Neural crest cell (in vitro differentiated cells): ENCODE data around the gene CYP3A5. TPM values are rescaled to one million over a fixed set of nuclear protein-coding genes. Genes with fewer than 3 reads are reported as not detected.
"Not testable (repeated sequence)": the region's sequence is repeated elsewhere in the genome, so short reads cannot be mapped to it uniquely, and the experiment has no call there.

Source experiments
- DNase-seq: peaks from one replicate; pipeline ENCODE4 v3.0.0; 2021; ENCODE audit warnings: low read depth, mixed read lengths, low spot score
- H3K27ac Mint-ChIP-seq: one replicate; pipeline ENCODE4 v1.8.0; 2021; ENCODE audit warnings: mild to moderate bottlenecking, mixed read lengths; ENCODE audit not compliant: unreplicated experiment
- H3K27me3 Mint-ChIP-seq: 2 replicates; pipeline ENCODE4 v1.8.0; 2021; ENCODE audit warnings: low read depth, mild to moderate bottlenecking, mixed read lengths
- H3K36me3 Mint-ChIP-seq: 2 replicates; pipeline ENCODE4 v1.8.0; 2021; ENCODE audit warnings: low read depth, mild to moderate bottlenecking, mixed read lengths
- H3K4me1 Mint-ChIP-seq: 2 replicates; pipeline ENCODE4 v1.8.0; 2021; ENCODE audit warnings: mixed read lengths
- H3K4me3 Mint-ChIP-seq: one replicate; pipeline ENCODE4 v1.8.0; 2021; ENCODE audit warnings: mild to moderate bottlenecking, mixed read lengths
- H3K9me3 Mint-ChIP-seq: 2 replicates; pipeline ENCODE4 v1.8.0; 2021; ENCODE audit warnings: mixed read lengths
- total RNA-seq: library from RNA; stranded (reverse); gene quantifications from 2 replicates; pipeline ENCODE4 v1.2.1, GENCODE V29; 2021
- TF ChIP-seq, protein P1 (sequence below): fragments of 200-600 bp; sonication (generic); conservative IDR thresholded peaks from 2 replicates; pipeline ENCODE4 v1.5.0; 2021; ENCODE audit warnings: antibody characterized with exemption, mild to moderate bottlenecking

Gene CYP3A5
- total RNA-seq, 1 donor from 2014 or later, result not detected

DNA sequence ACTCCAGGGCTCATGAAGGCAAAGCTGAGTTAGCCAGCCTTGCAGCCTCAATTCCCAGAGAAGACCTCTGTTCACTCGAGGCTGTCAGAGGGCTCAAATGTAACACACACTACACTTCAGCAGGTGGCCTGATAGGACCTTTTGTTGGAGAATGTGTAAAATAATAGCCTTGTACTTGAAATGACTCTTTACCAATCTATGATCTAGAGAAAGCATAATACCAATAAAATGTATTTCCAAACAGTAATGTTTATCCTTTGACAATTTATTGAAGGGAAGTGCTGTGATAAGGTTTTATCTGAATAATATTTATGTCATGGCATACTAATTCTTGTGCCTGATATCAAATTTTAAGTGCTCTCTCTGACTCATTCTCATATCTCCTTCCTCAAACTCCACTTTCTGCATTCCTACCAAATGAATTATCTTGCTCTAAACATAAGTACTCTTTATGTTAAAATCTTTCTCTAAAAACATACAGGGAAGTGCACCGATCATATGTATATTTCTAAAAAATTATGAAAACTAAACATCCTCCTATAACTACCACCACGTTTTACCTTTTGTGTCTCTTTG, 34.3 kb upstream of the CYP3A5 start:
- H3K9me3 Mint-ChIP-seq, result peaks cover 10% of the 10 kb centered on the region

DNA sequence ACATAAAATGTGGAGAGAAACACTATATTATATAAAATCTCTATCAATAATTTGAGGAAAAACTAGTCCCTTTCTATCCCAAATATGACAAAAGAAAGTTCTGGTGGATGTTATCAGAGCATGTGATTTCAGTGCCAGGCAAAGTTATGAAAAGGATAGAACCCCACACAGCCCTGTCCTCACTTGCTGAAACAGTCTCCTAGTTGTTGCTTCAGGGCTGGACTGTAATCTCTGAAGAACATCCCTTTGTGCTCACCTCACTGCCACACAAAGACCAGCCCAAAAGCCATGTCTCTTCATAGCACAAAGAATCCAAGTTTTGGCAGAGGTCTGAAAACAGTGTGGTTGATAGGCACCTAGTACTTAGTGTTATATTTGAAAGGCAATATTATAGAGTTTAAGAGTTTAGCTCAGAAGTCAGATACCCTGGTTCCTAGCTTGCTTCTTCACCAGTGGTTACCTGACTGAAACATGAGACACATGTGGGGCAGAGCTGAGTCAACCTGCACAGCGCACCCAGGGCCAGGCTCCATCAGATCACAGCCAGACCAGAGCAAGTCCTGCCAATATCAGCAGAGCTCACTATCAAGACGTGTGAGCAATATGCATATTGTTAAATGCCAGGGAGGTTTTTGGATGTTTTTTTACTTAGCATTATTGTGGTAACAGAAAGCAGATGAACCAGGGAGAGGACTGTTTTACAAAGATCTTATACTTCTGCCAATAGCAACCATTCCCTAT, 30.2 kb upstream of the CYP3A5 start:
- no peaks in the 10 kb centered on the region for H3K9me3 Mint-ChIP-seq
- no peak overlapping the region for H3K27ac Mint-ChIP-seq
- no peaks in the 10 kb centered on the region for H3K27me3 Mint-ChIP-seq
- no peak overlapping the region for H3K4me3 Mint-ChIP-seq
- TF ChIP-seq, protein P1, sequence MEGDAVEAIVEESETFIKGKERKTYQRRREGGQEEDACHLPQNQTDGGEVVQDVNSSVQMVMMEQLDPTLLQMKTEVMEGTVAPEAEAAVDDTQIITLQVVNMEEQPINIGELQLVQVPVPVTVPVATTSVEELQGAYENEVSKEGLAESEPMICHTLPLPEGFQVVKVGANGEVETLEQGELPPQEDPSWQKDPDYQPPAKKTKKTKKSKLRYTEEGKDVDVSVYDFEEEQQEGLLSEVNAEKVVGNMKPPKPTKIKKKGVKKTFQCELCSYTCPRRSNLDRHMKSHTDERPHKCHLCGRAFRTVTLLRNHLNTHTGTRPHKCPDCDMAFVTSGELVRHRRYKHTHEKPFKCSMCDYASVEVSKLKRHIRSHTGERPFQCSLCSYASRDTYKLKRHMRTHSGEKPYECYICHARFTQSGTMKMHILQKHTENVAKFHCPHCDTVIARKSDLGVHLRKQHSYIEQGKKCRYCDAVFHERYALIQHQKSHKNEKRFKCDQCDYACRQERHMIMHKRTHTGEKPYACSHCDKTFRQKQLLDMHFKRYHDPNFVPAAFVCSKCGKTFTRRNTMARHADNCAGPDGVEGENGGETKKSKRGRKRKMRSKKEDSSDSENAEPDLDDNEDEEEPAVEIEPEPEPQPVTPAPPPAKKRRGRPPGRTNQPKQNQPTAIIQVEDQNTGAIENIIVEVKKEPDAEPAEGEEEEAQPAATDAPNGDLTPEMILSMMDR, result no peak
- no peaks in the 10 kb centered on the region for H3K4me1 Mint-ChIP-seq
- no peak for DNase-seq
- H3K36me3 Mint-ChIP-seq, result no peaks in the 10 kb centered on the region

More for the DNA sequence above, 34.3 kb upstream of the CYP3A5 start:
- TF ChIP-seq, protein P1, result no peak
- no peak overlapping the region for H3K27ac Mint-ChIP-seq
- peaks cover 2% of the 10 kb centered on the region for H3K36me3 Mint-ChIP-seq
- H3K4me1 Mint-ChIP-seq, result no peaks in the 10 kb centered on the region
- no peak for DNase-seq
- H3K27me3 Mint-ChIP-seq, result peaks cover 2% of the 10 kb centered on the region
- no peak overlapping the region for H3K4me3 Mint-ChIP-seq

DNA sequence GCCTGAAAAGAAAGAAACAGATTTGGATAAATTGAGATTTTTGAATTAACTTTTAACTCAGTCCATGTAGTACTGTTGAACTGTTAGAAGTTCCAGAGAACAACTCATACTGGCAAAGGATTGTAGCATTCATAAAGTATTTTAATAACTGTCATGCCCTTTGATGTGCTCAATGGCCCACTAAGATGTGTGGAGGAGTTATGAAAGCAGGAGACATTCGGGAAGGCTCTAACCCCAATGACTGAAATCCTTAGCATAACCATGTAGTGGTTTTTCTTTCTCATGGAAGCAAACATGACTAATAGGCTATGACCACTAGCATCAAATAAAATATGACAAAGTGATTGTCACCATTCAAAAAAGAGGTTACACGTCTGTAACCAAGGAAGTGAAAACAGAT, 29.5 kb upstream of the CYP3A5 start:
- Mint-ChIP-seq H3K36me3 (no peaks in the 10 kb centered on the region), H3K4me3 (no peak overlapping the region), H3K9me3 (no peaks in the 10 kb centered on the region), H3K4me1 (no peaks in the 10 kb centered on the region), H3K27ac (no peak overlapping the region), H3K27me3 (no peaks in the 10 kb centered on the region)
- no peak for DNase-seq
- TF ChIP-seq, protein P1, result no peak

DNA sequence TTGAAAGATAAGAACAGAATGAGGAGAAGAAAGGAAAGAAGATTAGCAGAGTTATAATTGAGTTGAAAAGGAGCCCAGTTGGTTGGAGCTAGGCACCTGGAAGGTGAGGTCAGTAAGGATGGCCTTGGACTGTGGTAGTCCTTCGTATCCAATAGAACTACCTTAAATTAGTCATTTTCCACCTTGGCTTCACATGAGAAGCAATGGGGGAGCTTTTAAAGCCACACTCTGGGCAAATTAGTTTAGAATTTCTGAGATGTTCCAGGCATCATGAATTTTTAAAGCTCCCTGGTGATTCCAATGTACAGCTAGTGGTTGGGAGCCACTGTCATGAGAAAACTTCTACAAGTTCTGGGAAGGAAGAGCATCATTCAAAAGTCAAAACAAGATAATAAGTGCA, 27.3 kb upstream of the CYP3A5 start:
- Mint-ChIP-seq H3K27me3 (peaks cover 4% of the 10 kb centered on the region), H3K36me3 (no peaks in the 10 kb centered on the region), H3K4me1 (no peaks in the 10 kb centered on the region), H3K27ac (no peak overlapping the region), H3K4me3 (no peak overlapping the region), H3K9me3 (peaks cover 5% of the 10 kb centered on the region)
- no peak for DNase-seq
- TF ChIP-seq, protein P1, result no peak

DNA sequence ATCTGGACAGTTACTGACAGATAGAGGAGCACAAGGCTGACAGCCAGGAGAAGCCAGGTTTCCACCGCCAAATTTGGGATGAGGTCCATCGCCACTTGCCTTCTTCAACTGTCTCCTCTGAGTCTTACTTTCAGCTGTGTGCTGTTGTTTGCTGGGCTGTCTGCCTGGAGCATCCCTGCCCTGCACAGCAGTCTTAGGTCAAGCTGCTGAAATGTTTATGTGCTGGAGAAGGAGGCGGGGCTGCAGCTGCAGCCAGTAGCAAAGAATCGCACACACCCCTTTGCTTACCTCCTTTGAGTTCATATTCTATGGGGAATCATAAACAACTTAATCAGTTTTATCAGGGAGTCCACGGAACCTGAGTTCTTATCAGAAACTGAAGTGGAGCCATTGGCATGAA, 20.1 kb upstream of the CYP3A5 start:
- H3K27ac Mint-ChIP-seq, result no peak overlapping the region
- no peaks in the 10 kb centered on the region for H3K4me1 Mint-ChIP-seq
- H3K27me3 Mint-ChIP-seq, result peaks cover 29% of the 10 kb centered on the region
- no peak overlapping the region for H3K4me3 Mint-ChIP-seq
- H3K9me3 Mint-ChIP-seq, result peaks cover 5% of the 10 kb centered on the region
- H3K36me3 Mint-ChIP-seq, result no peaks in the 10 kb centered on the region
- TF ChIP-seq, protein P1, result no peak
- DNase-seq, result no peak

DNA sequence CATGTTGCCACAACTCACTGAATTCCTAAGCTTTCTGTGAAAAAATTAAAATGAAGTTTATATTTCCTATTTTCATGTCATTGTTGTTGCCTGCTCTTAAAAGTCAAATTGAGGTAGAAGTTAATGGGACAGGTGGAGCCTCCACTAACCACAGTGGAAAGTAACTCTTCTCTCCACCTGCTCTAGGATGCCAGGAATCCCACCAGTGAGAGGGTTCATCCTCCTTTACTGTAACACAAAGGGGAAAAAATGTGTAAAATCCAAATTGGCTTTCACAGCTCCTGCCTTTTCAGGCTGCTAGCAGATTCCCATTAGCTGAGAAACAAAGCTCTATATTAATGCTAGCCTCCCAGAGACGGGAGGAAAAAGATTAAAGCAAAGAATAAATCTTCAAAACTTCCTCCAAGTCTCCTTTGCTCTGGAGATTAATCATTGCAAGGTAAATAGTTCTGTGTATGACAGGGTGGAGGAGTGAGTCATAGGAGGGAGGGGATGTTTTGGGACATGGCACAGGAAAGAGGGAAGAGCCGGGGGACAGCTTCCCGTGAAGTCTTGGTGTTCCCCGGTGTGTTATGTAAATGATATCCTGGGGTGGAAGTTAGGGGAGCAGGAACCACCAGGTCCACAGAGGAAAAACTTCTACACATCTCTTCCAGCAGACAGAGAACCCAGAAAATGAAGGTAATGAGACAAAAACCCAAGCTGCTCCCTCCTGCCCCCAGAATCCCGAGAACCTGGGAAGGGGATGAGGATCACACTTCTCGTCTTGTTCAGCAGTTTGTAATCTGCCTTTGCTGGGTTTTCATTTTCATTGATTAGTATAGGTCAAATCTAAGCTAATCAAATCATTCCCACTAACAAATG, 19.3 kb upstream of the CYP3A5 start:
- H3K4me1 Mint-ChIP-seq, H3K36me3 Mint-ChIP-seq, H3K4me3 Mint-ChIP-seq, DNase-seq, H3K9me3 Mint-ChIP-seq, H3K27ac Mint-ChIP-seq: not testable (repeated sequence)
- peaks cover 29% of the 10 kb centered on the region for H3K27me3 Mint-ChIP-seq
